Hematopoietic multipotent progenitor cell treated with erythropoietin and hydrocortisone succinate and interleukin-3 and kit ligand, for 4 days (in vitro differentiated cells): ENCODE measurements around the gene CCDC28B.
A peak's percentile ranks its signal among the peaks of the same experiment; 100 is the strongest.
"Not testable (repeated sequence)": the region's sequence is repeated elsewhere in the genome, so short reads cannot be mapped to it uniquely, and the experiment has no call there.

Experiments
- DNase-seq: peaks from one replicate; pipeline ENCODE4 v3.0.0-alpha.2; 2015

CCDC28B gene

GRCh38 chr1:32200226-32201010, at the start of gene CCDC28B:
Gene CCDC28B (plus strand): TSS chr1:32200595. CDS start chr1:32201936, 1,341 bp downstream.
- DNase-seq, result peak; percentile 68

GRCh38 chr1:32150847-32151246, 49.5 kb upstream of the CCDC28B start:
- DNase-seq, result no peak

- DNase-seq, result no peak
Measured at GRCh38 chr1:32151319-32151787, 49.0 kb upstream of the CCDC28B start.

GRCh38 chr1:32159189-32159588, 41.2 kb upstream of the CCDC28B start:
- no peak for DNase-seq

GRCh38 chr1:32163405-32163804, 37.0 kb upstream of the CCDC28B start:
- no peak for DNase-seq

GRCh38 chr1:32165633-32166032, 34.8 kb upstream of the CCDC28B start:
- DNase-seq, result not testable (repeated sequence)

- DNase-seq, result no peak
Measured at GRCh38 chr1:32170991-32171390, 29.4 kb upstream of the CCDC28B start.

GRCh38 chr1:32172621-32173245, 27.7 kb upstream of the CCDC28B start:
- DNase-seq, result peak; percentile 43

GRCh38 chr1:32178380-32179192, 21.8 kb upstream of the CCDC28B start:
- peak; percentile 43 for DNase-seq

GRCh38 chr1:32179193-32179442, 21.3 kb upstream of the CCDC28B start:
- DNase-seq, result no peak

- peak; percentile 97 for DNase-seq
Measured at GRCh38 chr1:32179443-32180185, 20.8 kb upstream of the CCDC28B start, which contains the start of gene TXLNA. Gene TXLNA (plus strand): TSS chr1:32179675. CDS start chr1:32180346, 671 bp downstream.

- DNase-seq, result peak; percentile 66
Measured at GRCh38 chr1:32180186-32181060, 20.0 kb upstream of the CCDC28B start.

- DNase-seq, result no peak
Measured at GRCh38 chr1:32181065-32181464, 19.3 kb upstream of the CCDC28B start.

- no peak for DNase-seq
Measured at GRCh38 chr1:32181563-32181962, 18.8 kb upstream of the CCDC28B start.

- no peak for DNase-seq
Measured at GRCh38 chr1:32182060-32182459, 18.3 kb upstream of the CCDC28B start.

- DNase-seq, result no peak
Measured at GRCh38 chr1:32184650-32185049, 15.7 kb upstream of the CCDC28B start.

GRCh38 chr1:32186077-32186476, 14.3 kb upstream of the CCDC28B start:
- DNase-seq, result no peak

- DNase-seq, result no peak
Measured at GRCh38 chr1:32186491-32186890, 13.9 kb upstream of the CCDC28B start.

GRCh38 chr1:32187850-32188249, 12.5 kb upstream of the CCDC28B start:
- DNase-seq, result no peak

GRCh38 chr1:32192220-32192948, 8.0 kb upstream of the CCDC28B start:
- no peak for DNase-seq

GRCh38 chr1:32194984-32195383, 5.4 kb upstream of the CCDC28B start:
- DNase-seq, result no peak
